Ovary (tissue), 3 donors: Measurements from ENCODE around the gene TMTC1.

Source experiments
- CTCF ChIP-seq, 3 donors: fragments of 450-650 bp in 2 of 3; fragments of 200-600 bp in 1 of 3; IDR thresholded peaks; one replicate each; pipeline versions ENCODE4 v1.5.1 to v1.8.0; 2016 to 2022; ENCODE audit warnings: antibody characterized with exemption in 3 of 3, mild to moderate bottlenecking in 1 of 3
- EP300 ChIP-seq: sonication (generic); formaldehyde crosslinking; IDR thresholded peaks from one replicate; pipeline ENCODE4 v1.6.1; 2017; ENCODE audit warnings: antibody characterized with exemption
- POLR2A ChIP-seq: fragments of 450-650 bp; IDR thresholded peaks from one replicate; pipeline ENCODE4 v1.6.1; 2017; ENCODE audit warnings: antibody characterized with exemption, mild to moderate bottlenecking, moderate library complexity
- donor health status: DM: no; HTN: no; CAD: no.

- TF ChIP-seq CTCF (IDR thresholded peaks at IDR 0.05) (no peak), POLR2A (no peak), EP300 (no peak)
Observed at GRCh38 chr12:29581631-29582030, 202.1 kb downstream of the TMTC1 start.
